ENCODE measurements around the gene FOSL2. TPM values are rescaled to one million over a fixed set of nuclear protein-coding genes. Genes with fewer than 3 reads are reported as not detected.

FOSL2 gene
- total RNA-seq, 1 experiment from 2014 or later = 44.8 TPM

DNA sequence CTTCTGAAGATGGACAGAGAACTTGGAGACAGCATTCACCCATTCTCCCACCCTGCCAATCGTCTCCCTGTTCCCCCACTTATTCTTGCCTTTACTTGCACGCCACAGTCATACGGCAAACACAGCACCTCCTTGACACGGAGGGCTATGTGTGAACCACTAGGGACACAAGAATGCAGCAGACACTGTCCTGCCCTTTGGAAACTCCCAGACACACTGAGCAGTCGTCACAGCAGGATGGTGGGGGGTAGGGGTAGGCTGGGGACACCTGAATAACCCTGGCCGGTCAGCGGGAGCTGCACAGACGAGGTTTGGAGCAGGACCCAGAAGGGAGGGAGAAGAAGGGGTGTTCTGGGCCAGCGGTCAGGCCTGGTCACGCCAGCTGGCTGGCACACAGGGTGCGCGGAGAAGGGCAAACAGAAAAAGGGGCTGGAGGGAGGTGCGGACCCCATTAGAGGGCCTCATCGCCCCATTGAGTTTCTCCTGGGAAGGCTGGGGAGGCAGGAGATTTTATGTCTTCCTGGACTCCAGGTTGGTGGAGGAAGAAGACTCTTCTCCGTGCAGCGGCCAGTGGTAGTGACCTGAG is 40.0 kb upstream of the FOSL2 start:
- no peak for ATAC-seq
- H3K4me1 ChIP-seq (ENCODE audit: control insufficient read depth in 1 of 2, insufficient read depth in 2 of 2, low read length in 2 of 2) = peaks cover 0 to 16% of the 10 kb centered on the region in 2 experiments; a peak in 1 of 4 replicates
- H3K27ac ChIP-seq (ENCODE audit: low read depth, low read length) = no peak overlapping the region
- no peaks in the 10 kb centered on the region for H3K36me3 ChIP-seq (ENCODE audit: control insufficient read depth in 1 of 2, insufficient read depth in 2 of 2, low read length in 2 of 2)
- H3K9ac ChIP-seq (ENCODE audit: low read length) = no peak overlapping the region
- no peaks in the 10 kb centered on the region for H3K79me2 ChIP-seq (ENCODE audit: insufficient read depth, low read length)
- BruUV-seq (replicated peaks) = no TSS peak
- ChIA-PET RAD21 (ENCODE audit: low non-redundant PET in 1 of 2, low total read pairs in 2 of 2, uncharacterized antibody in 2 of 2, unreplicated experiment in 2 of 2) (no interaction called here), CTCF (no interaction called here), POLR2A (no interaction called here)
- no peak for DNase-seq (ENCODE audit: low read depth, low spot score)
- no peaks in the 10 kb centered on the region for H3K9me3 ChIP-seq (ENCODE audit: control insufficient read depth in 1 of 2, insufficient read depth in 1 of 2, low read depth in 1 of 2, low read length in 2 of 2)
- TF ChIP-seq EGR1 (IDR thresholded peaks at IDR 0.05; ENCODE audit: low read depth) = no peak
- H3K4me2 ChIP-seq (ENCODE audit: low read length) = no peak overlapping the region
- H3K9me2 ChIP-seq (ENCODE audit: insufficient read depth) = no peaks in the 10 kb centered on the region
- no peaks in the 10 kb centered on the region for H3K27me3 ChIP-seq (ENCODE audit: insufficient read depth, low read length)
- intact Hi-C loops (cut with micrococcal nuclease) = no loop called here
- H4K20me1 ChIP-seq (ENCODE audit: insufficient read depth) = no peaks in the 10 kb centered on the region
- no peak overlapping the region for H3K4me3 ChIP-seq (replicated peaks in 1 of 2; ENCODE audit: low read depth in 1 of 2, low read length in 2 of 2)
- H2AFZ ChIP-seq (ENCODE audit: low read depth, low read length, poor library complexity, severe bottlenecking) = no peak overlapping the region

DNA sequence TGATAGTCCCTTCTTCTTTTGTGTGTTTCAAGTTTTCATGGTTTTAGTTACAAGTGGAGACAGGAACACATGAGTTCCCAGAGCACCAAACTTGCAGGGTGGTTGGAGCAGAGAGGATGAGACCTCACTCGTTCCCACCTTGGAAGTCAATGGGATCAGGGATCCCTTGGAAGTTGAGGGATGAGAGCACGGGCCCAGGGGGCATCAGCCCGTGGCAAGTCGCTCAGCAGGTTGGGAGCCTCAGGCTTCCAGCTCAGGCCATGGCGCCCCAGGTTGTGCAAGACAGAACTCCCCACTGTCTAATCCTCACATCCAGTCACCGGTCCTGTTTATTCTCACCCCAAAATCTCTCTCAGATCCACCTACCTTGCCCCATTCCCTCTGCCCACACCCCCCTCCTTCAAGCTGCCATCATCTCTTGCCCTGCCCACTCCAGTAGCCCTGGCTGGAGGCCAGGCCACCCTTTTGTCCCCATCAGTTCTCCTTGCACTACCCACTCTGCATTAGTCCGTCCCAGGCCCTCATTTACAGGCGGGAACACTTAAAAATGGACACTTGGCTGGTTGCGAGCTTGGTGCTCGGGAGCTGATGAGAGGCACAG is 37.6 kb upstream of the FOSL2 start:
- H2AFZ ChIP-seq (ENCODE audit: low read depth, low read length, poor library complexity, severe bottlenecking) = no peak overlapping the region
- DNase-seq (ENCODE audit: low read depth, low spot score) (no peak), ATAC-seq (no peak)
- intact Hi-C loops (cut with micrococcal nuclease) = no loop called here
- no peak overlapping the region for H3K27ac ChIP-seq (ENCODE audit: low read depth, low read length)
- no peak overlapping the region for H3K4me3 ChIP-seq (replicated peaks in 1 of 2; ENCODE audit: low read depth in 1 of 2, low read length in 2 of 2)
- H3K79me2 ChIP-seq (ENCODE audit: insufficient read depth, low read length) = no peaks in the 10 kb centered on the region
- no peak overlapping the region for H3K9ac ChIP-seq (ENCODE audit: low read length)
- H4K20me1 ChIP-seq (ENCODE audit: insufficient read depth) = no peaks in the 10 kb centered on the region
- no peaks in the 10 kb centered on the region for H3K36me3 ChIP-seq (ENCODE audit: control insufficient read depth in 1 of 2, insufficient read depth in 2 of 2, low read length in 2 of 2)
- CTCF ChIA-PET = no interaction called here
- H3K9me2 ChIP-seq (ENCODE audit: insufficient read depth) = no peaks in the 10 kb centered on the region
- H3K9me3 ChIP-seq (ENCODE audit: control insufficient read depth in 1 of 2, insufficient read depth in 1 of 2, low read depth in 1 of 2, low read length in 2 of 2) = no peaks in the 10 kb centered on the region
- RAD21 ChIA-PET (ENCODE audit: low non-redundant PET in 1 of 2, low total read pairs in 2 of 2, uncharacterized antibody in 2 of 2, unreplicated experiment in 2 of 2) = no interaction called here
- H3K27me3 ChIP-seq (ENCODE audit: insufficient read depth, low read length) = no peaks in the 10 kb centered on the region
- peaks cover 0 to 37% of the 10 kb centered on the region in 2 experiments; a peak in 3 of 4 replicates for H3K4me1 ChIP-seq (ENCODE audit: control insufficient read depth in 1 of 2, insufficient read depth in 2 of 2, low read length in 2 of 2)
- BruUV-seq (replicated peaks) = no TSS peak
- POLR2A ChIA-PET = no interaction called here
- H3K4me2 ChIP-seq (ENCODE audit: low read length) = no peak overlapping the region
- no peak for TF ChIP-seq POLR2AphosphoS5 (IDR thresholded peaks at IDR 0.05; ENCODE audit: low read depth, low read length)
- TF ChIP-seq FOSL1 (IDR thresholded peaks at IDR 0.05; ENCODE audit: low read depth) = no peak
- TF ChIP-seq SP1 (IDR thresholded peaks at IDR 0.05; ENCODE audit: low read depth) = no peak
- TF ChIP-seq, protein P1, sequence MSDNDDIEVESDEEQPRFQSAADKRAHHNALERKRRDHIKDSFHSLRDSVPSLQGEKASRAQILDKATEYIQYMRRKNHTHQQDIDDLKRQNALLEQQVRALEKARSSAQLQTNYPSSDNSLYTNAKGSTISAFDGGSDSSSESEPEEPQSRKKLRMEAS (IDR thresholded peaks at IDR 0.05) = no peak
- no peak for TF ChIP-seq JUND (IDR thresholded peaks at IDR 0.05)
- no peak for TF ChIP-seq SIN3A (IDR thresholded peaks at IDR 0.05; ENCODE audit: low read depth)
- TF ChIP-seq, protein P2, sequence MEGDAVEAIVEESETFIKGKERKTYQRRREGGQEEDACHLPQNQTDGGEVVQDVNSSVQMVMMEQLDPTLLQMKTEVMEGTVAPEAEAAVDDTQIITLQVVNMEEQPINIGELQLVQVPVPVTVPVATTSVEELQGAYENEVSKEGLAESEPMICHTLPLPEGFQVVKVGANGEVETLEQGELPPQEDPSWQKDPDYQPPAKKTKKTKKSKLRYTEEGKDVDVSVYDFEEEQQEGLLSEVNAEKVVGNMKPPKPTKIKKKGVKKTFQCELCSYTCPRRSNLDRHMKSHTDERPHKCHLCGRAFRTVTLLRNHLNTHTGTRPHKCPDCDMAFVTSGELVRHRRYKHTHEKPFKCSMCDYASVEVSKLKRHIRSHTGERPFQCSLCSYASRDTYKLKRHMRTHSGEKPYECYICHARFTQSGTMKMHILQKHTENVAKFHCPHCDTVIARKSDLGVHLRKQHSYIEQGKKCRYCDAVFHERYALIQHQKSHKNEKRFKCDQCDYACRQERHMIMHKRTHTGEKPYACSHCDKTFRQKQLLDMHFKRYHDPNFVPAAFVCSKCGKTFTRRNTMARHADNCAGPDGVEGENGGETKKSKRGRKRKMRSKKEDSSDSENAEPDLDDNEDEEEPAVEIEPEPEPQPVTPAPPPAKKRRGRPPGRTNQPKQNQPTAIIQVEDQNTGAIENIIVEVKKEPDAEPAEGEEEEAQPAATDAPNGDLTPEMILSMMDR (IDR thresholded peaks at IDR 0.05 in 2 of 3, conservative IDR thresholded peaks at IDR 0.05 in 1 of 3; ENCODE audit: borderline replicate concordance in 1 of 3, insufficient read depth in 1 of 3, low read depth in 2 of 3, low read length in 2 of 3) = no peak
- no peak for TF ChIP-seq CBX3 (IDR thresholded peaks at IDR 0.05; ENCODE audit: low read depth)
- no peak for TF ChIP-seq EZH2 (IDR thresholded peaks at IDR 0.05)
- no peak for TF ChIP-seq SRF (IDR thresholded peaks at IDR 0.05; ENCODE audit: low read depth)
- no peak for TF ChIP-seq EGR1 (IDR thresholded peaks at IDR 0.05; ENCODE audit: low read depth)
- no peak for TF ChIP-seq TCF7L2 (IDR thresholded peaks at IDR 0.05; ENCODE audit: borderline replicate concordance, extremely low read depth, insufficient read depth, insufficient read length)
- TF ChIP-seq, protein P3, sequence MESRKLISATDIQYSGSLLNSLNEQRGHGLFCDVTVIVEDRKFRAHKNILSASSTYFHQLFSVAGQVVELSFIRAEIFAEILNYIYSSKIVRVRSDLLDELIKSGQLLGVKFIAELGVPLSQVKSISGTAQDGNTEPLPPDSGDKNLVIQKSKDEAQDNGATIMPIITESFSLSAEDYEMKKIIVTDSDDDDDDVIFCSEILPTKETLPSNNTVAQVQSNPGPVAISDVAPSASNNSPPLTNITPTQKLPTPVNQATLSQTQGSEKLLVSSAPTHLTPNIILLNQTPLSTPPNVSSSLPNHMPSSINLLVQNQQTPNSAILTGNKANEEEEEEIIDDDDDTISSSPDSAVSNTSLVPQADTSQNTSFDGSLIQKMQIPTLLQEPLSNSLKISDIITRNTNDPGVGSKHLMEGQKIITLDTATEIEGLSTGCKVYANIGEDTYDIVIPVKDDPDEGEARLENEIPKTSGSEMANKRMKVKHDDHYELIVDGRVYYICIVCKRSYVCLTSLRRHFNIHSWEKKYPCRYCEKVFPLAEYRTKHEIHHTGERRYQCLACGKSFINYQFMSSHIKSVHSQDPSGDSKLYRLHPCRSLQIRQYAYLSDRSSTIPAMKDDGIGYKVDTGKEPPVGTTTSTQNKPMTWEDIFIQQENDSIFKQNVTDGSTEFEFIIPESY (IDR thresholded peaks at IDR 0.05; ENCODE audit: extremely low read depth, insufficient replicate concordance, low read length) = no peak
- TF ChIP-seq ZNF274 (IDR thresholded peaks at IDR 0.05; ENCODE audit: low read depth, low read length) = no peak
- no peak for TF ChIP-seq CEBPB (IDR thresholded peaks at IDR 0.05; ENCODE audit: low read depth)
- TF ChIP-seq ELF1 (IDR thresholded peaks at IDR 0.05; ENCODE audit: borderline replicate concordance, low read depth) = no peak

Data from HCT116 (cell line).